ENCODE results near the gene CD109. TPM values are rescaled to one million over a fixed set of nuclear protein-coding genes. Genes with fewer than 3 reads are reported as not detected.

Gene CD109
- total RNA-seq, 1 donor from 2014 or later: 3.8 TPM

DNA sequence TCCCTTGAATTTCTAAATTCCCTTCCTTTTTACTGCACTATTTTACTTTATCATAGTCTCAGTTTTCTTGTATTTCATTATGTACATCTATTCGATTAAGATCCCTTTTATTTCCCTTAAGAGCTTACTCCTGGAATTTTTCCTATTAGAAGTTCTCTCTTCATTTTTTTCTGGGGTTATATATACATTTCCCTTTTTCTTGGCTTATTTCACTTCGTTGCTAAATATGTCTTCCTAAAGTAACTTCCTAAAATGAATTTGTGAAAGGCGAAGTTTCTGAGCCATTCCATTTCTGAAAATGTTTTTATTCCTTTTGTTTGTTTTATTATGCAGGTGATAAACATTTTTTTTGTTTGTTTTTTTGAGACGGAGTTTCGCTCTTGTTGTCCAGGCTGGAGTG, 5.9 kb upstream of the CD109 start:
- Mint-ChIP-seq H3K9me3 (peaks cover 4% of the 10 kb centered on the region), H3K36me3 (no peaks in the 10 kb centered on the region), H3K4me3 (no peak overlapping the region), H3K27ac (no peak overlapping the region), H3K27me3 (ENCODE audit: low read depth) (peaks cover 9% of the 10 kb centered on the region), H3K4me1 (peaks cover 1% of the 10 kb centered on the region)
- DNase-seq (ENCODE audit: low spot score in 2 of 2, unreplicated experiment in 2 of 2): no peak
- TF ChIP-seq, protein P1, sequence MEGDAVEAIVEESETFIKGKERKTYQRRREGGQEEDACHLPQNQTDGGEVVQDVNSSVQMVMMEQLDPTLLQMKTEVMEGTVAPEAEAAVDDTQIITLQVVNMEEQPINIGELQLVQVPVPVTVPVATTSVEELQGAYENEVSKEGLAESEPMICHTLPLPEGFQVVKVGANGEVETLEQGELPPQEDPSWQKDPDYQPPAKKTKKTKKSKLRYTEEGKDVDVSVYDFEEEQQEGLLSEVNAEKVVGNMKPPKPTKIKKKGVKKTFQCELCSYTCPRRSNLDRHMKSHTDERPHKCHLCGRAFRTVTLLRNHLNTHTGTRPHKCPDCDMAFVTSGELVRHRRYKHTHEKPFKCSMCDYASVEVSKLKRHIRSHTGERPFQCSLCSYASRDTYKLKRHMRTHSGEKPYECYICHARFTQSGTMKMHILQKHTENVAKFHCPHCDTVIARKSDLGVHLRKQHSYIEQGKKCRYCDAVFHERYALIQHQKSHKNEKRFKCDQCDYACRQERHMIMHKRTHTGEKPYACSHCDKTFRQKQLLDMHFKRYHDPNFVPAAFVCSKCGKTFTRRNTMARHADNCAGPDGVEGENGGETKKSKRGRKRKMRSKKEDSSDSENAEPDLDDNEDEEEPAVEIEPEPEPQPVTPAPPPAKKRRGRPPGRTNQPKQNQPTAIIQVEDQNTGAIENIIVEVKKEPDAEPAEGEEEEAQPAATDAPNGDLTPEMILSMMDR (IDR thresholded peaks at IDR 0.05; ENCODE audit: unreplicated experiment): no peak

DNA sequence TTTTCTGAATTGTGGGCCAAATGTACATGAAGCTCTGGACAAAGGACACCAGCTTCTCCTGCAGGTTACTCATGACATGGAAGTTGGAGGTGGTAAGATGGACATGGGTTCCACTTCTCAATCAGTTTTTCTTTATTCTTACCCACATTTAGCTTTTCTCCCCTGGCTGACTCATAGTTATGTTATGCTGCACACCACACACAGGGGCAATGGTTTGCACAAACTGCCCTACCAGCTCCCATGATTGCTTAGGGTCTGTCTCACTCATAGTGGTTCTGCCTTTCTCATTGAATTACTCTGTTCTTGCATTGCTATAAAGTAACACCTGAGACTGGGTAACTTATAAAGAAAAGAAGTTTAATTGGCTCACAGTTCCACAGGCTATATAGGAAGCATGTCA, 4.5 kb upstream of the CD109 start:
- Mint-ChIP-seq H3K36me3 (no peaks in the 10 kb centered on the region), H3K27me3 (ENCODE audit: low read depth) (peaks cover 2% of the 10 kb centered on the region), H3K4me3 (no peak overlapping the region), H3K4me1 (peaks cover 10% of the 10 kb centered on the region), H3K9me3 (peaks cover 4% of the 10 kb centered on the region), H3K27ac (no peak overlapping the region)
- TF ChIP-seq, protein P1 (IDR thresholded peaks at IDR 0.05; ENCODE audit: unreplicated experiment): no peak
- no peak for DNase-seq (ENCODE audit: low spot score in 2 of 2, unreplicated experiment in 2 of 2)

DNA sequence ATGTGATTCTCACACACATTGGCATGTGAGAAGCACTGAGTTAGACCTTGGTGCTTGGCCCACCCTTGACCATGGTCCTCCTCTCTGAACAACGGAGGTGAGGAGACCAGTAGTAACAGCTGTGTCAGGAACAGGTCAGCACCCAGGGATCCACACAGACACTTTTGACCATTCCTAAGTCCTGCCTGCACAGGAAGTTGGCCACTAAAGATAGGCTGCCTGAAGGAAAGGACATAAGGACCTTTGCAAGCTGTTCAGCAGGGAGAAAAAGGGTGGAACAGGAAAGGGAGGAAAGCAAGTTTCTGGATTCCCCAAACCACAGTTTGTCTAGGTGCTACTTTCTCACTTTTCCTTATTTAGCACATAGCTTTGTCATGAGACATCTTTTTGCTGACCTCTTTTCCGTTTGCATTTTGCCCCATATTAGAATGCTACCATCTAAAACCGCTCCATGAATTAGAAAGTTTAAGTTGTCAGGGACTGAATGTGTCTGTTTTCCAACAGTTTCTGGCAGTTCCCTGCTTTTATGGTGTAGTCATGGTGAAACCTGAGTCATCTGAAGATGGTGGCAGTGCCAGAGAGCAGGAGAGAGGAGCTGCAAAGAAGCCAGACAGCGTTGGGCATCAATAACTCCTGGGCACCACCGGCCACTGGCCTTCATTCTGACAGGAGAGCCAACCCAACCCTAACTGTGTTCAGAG, 1.1 kb upstream of the CD109 start:
- Mint-ChIP-seq H3K4me1 (peaks cover 11% of the 10 kb centered on the region), H3K36me3 (no peaks in the 10 kb centered on the region), H3K9me3 (peaks cover 4% of the 10 kb centered on the region), H3K27ac (peak overlapping the region; percentile 44), H3K4me3 (peak overlapping the region; percentile 82), H3K27me3 (ENCODE audit: low read depth) (no peaks in the 10 kb centered on the region)
- TF ChIP-seq, protein P1 (IDR thresholded peaks at IDR 0.05; ENCODE audit: unreplicated experiment): no peak
- no peak for DNase-seq (ENCODE audit: low spot score in 2 of 2, unreplicated experiment in 2 of 2)

DNA sequence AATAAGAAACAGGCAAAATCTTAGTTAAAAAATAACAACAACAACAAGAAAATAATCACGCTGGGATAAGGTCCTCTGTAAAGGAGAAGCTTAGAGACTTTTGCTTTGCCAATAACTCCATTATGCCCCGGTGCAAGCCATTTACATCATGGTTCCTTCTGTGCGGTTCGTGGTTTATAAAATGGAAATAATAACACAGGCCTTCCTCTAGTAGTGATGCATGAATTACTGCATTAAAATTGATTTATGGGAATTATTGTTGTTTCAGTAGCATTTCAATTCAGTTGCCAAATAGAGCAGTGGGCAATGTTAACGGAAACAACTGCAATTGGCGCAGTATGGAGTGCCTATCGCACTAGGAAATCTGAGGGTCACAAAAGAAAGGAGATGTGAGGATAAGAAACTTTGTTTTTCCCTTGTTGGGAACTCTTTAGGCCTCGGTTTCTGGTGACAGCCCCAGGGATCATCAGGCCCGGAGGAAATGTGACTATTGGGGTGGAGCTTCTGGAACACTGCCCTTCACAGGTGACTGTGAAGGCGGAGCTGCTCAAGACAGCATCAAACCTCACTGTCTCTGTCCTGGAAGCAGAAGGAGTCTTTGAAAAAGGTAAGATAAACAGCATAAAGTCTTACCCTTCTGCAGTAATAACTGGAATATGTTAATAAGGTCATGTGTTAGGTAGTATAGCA, 1.1 kb downstream of the CD109 start:
- no peaks in the 10 kb centered on the region for H3K27me3 Mint-ChIP-seq (ENCODE audit: low read depth)
- no peak for DNase-seq (ENCODE audit: low spot score in 2 of 2, unreplicated experiment in 2 of 2)
- H3K27ac Mint-ChIP-seq: no peak overlapping the region
- peaks cover 14% of the 10 kb centered on the region for H3K4me1 Mint-ChIP-seq
- H3K9me3 Mint-ChIP-seq: peaks cover 4% of the 10 kb centered on the region
- TF ChIP-seq, protein P1 (IDR thresholded peaks at IDR 0.05; ENCODE audit: unreplicated experiment): no peak
- H3K4me3 Mint-ChIP-seq: peak overlapping the region; percentile 3
- H3K36me3 Mint-ChIP-seq: no peaks in the 10 kb centered on the region

DNA sequence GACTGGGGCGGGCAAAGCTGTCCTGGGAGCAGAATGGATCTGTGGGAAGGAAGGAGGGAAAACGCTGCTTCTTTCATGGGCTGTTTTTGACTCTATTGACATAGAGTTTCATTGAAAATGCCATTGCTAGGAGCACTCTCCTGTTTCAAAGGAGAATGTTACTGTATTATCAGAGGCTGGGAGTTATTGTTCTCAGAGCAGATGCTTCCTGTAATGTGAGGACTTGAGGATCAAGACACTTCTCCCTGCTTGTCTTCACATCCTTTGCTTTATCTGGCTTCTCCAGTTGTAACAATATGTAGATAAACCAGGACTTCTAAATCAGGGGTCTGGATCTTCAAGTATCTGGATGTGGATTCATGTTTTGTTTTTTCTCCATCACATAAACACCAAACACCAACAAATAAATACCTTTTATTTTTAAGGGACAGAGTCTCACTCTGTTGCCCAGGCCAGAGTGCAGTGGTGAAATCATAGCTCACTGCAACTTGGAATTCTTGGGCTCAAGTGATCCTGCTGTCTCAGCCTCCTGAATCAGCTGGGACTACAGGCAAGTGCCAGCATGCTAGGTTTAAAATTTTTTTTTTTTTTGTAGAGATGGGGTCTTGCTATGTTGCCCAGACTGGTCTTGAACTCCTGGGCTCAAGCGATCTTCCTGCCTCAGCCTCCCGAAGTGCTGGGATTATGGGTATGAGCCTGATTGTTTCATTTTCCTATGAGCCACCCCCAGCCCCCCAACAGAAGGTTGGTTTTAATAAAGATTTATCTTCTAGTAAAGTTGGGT, 3.9 kb downstream of the CD109 start:
- no peak overlapping the region for H3K4me3 Mint-ChIP-seq
- no peak for DNase-seq (ENCODE audit: low spot score in 2 of 2, unreplicated experiment in 2 of 2)
- TF ChIP-seq, protein P1 (IDR thresholded peaks at IDR 0.05; ENCODE audit: unreplicated experiment): no peak

More for the DNA sequence above, 3.9 kb downstream of the CD109 start:
- H3K27ac Mint-ChIP-seq: no peak overlapping the region
- no peaks in the 10 kb centered on the region for H3K36me3 Mint-ChIP-seq
- H3K4me1 Mint-ChIP-seq: peaks cover 23% of the 10 kb centered on the region
- H3K9me3 Mint-ChIP-seq: no peaks in the 10 kb centered on the region
- no peaks in the 10 kb centered on the region for H3K27me3 Mint-ChIP-seq (ENCODE audit: low read depth)

Measured in mesothelial cell of epicardium (in vitro differentiated cells).